ENCODE measurements around the gene STOML2. TPM values are rescaled to one million over a fixed set of nuclear protein-coding genes. Genes with fewer than 3 reads are reported as not detected.

The STOML2 gene
- total and polyA plus RNA-seq, 9 of the 15 experiments (the other 6 are each of a cell fraction or from before 2014, with no cell fraction given): 110 to 220 (median 174) TPM

DNA sequence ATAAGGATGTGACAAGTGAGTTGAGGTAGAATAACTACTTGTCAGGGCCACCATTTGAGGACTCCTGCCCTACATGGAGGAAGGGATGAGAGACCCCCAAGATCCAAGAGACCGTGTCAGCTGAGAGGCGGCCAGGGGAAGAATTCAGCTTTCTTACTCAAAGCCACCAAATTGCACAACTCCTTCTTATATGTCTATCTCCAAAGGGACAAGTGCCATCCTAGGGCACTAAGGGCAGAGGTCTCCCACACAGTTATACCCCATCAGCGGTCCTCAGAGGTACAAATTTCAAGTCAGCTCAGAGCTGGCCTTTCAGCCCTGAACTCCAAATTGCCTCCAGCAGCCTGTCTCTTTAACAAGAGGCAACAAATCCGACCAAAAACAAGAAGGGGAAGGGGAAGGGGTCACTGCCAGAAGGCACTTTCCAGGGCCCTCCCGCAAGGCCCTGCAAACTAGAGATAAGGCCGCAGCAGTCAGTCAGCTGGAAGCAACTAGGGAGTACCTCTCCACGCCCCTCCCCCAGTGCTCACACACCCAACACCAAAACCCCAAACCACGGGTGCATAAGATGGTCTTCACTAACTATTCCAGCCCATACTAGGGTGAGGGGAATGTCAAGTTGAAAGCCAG, 6.1 kb upstream of the STOML2 start (continued):
- TF ChIP-seq CEBPG (CRISPR knock-in tag; IDR thresholded peaks at IDR 0.05) (peak; percentile 68), CEBPG (tag; conservative IDR thresholded peaks at IDR 0.05 in 1 of 2, IDR thresholded peaks at IDR 0.05 in 1 of 2) (peak; percentile 52 to 54; a peak in 2 of 4 replicates), BHLHE40 (IDR thresholded peaks at IDR 0.05; ENCODE audit: low read length) (peak; percentile 57; the same call in 1 of the 2 replicates)
- TF ChIP-seq, protein P1, sequence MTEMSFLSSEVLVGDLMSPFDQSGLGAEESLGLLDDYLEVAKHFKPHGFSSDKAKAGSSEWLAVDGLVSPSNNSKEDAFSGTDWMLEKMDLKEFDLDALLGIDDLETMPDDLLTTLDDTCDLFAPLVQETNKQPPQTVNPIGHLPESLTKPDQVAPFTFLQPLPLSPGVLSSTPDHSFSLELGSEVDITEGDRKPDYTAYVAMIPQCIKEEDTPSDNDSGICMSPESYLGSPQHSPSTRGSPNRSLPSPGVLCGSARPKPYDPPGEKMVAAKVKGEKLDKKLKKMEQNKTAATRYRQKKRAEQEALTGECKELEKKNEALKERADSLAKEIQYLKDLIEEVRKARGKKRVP (CRISPR knock-in tag; IDR thresholded peaks at IDR 0.05): no peak

DNA sequence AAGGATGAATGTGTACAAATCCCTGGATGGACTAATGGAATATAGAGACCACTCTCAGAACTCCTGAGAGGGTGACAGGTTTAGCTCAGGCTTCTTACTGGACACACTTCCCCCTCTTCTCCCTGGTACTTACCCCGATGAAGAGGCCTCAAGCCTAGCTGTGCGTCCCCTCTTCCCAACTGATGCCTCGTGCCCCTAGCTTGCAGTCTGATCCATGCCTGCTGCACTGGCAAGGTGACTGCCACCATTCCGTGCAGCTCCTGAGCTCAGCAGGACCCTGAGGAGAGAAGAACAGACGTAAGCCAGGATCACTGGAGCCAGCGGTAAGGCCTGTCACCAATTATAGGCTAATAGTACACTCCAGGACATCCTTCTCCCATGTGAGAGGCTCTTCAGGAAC, 5.5 kb upstream of the STOML2 start:
- H3K9ac ChIP-seq (ENCODE audit: insufficient read depth in 1 of 2, low read depth in 2 of 2, low read length in 2 of 2): peak overlapping the region; percentile 39 to 82; a peak in 3 of 4 replicates
- no peak overlapping the region for H2AFZ ChIP-seq (ENCODE audit: low read depth, low read length)
- DNase-seq (ENCODE audit: extremely low read depth in 1 of 4, low spot score in 3 of 4) (no peak), FAIRE-seq (no peak), ATAC-seq (no peak)
- H3K79me2 ChIP-seq (ENCODE audit: control insufficient read depth, insufficient read depth, low read length): peaks cover 32% of the 10 kb centered on the region
- no peaks in the 10 kb centered on the region for H3K9me3 ChIP-seq (replicated peaks; ENCODE audit: control insufficient read depth, insufficient read depth, low read depth, low read length)
- intact Hi-C loops (cut with micrococcal nuclease): no loop called here
- POLR2A ChIA-PET: interaction anchor here (1.2 to 1.3 kb wide), 2 partner anchors 8 to 209 kb away, joined by 3 read pairs; no protein-coding TSS in a partner anchor
- H3K36me3 ChIP-seq (ENCODE audit: control insufficient read depth, insufficient read depth, low read length): peaks cover 28% of the 10 kb centered on the region; the same call in 2 of the 3 replicates
- H3K27me3 ChIP-seq (ENCODE audit: control insufficient read depth in 2 of 2, insufficient read depth in 2 of 2, low read length in 2 of 2): no peaks in the 10 kb centered on the region
- CTCF ChIA-PET (ENCODE audit: low intra/inter-chr PET ratio): no interaction called here
- peak overlapping the region; percentile 74 for H3K27ac ChIP-seq (ENCODE audit: extremely low read depth, low read depth, low read length)
- H3K9me1 ChIP-seq (ENCODE audit: control insufficient read depth, insufficient read depth, low read length): no peaks in the 10 kb centered on the region
- H4K20me1 ChIP-seq (replicated peaks; ENCODE audit: control insufficient read depth, insufficient read depth, low read length): no peaks in the 10 kb centered on the region
- BruUV-seq (replicated peaks): no TSS peak
- WGBS (ENCODE audit: insufficient coverage, low coverage, missing lambda C conversion rate): 68% methylated on average over 4 of the region's 6 CpGs
- H3K4me1 ChIP-seq (replicated peaks in 1 of 2; ENCODE audit: control insufficient read depth in 2 of 2, insufficient read depth in 2 of 2, low read length in 2 of 2): peaks cover 36 to 42% of the 10 kb centered on the region in 2 experiments
- H3K4me3 ChIP-seq: no peak overlapping the region
- in situ Hi-C loops (cut with MboI): no loop called here
- H3K4me2 ChIP-seq (ENCODE audit: insufficient read depth, low read length): peak overlapping the region; percentile 82
- no peak for TF ChIP-seq SAP30 (IDR thresholded peaks at IDR 0.05; ENCODE audit: borderline replicate concordance, insufficient read depth, low read depth, low read length, poor library complexity, severe bottlenecking)
- TF ChIP-seq SUPT5H (IDR thresholded peaks at IDR 0.05): no peak
- no peak for TF ChIP-seq TAF15 (IDR thresholded peaks at IDR 0.05; ENCODE audit: low read depth, low read length)
- no peak for TF ChIP-seq YBX1 (IDR thresholded peaks at IDR 0.05)
- no peak for TF ChIP-seq ZNF121 (CRISPR knock-in tag; conservative IDR thresholded peaks at IDR 0.05)
- TF ChIP-seq CREB1 (IDR thresholded peaks at IDR 0.05): no peak
- no peak for TF ChIP-seq CREB1 (CRISPR knock-in tag; IDR thresholded peaks at IDR 0.05)
- no peak for TF ChIP-seq PCBP1 (IDR thresholded peaks at IDR 0.05; ENCODE audit: low read depth, low read length, poor library complexity, severe bottlenecking)
- TF ChIP-seq, protein P2, sequence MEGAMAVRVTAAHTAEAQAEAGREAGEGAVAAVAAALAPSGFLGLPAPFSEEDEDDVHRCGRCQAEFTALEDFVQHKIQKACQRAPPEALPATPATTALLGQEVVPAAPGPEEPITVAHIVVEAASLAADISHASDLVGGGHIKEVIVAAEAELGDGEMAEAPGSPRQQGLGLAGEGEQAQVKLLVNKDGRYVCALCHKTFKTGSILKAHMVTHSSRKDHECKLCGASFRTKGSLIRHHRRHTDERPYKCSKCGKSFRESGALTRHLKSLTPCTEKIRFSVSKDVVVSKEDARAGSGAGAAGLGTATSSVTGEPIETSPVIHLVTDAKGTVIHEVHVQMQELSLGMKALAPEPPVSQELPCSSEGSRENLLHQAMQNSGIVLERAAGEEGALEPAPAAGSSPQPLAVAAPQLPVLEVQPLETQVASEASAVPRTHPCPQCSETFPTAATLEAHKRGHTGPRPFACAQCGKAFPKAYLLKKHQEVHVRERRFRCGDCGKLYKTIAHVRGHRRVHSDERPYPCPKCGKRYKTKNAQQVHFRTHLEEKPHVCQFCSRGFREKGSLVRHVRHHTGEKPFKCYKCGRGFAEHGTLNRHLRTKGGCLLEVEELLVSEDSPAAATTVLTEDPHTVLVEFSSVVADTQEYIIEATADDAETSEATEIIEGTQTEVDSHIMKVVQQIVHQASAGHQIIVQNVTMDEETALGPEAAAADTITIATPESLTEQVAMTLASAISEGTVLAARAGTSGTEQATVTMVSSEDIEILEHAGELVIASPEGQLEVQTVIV (CRISPR knock-in tag; IDR thresholded peaks at IDR 0.05; ENCODE audit: borderline replicate concordance): no peak
- no peak for TF ChIP-seq GATAD2B (IDR thresholded peaks at IDR 0.05; ENCODE audit: borderline replicate concordance)
- TF ChIP-seq KLF13 (tag; IDR thresholded peaks at IDR 0.05; ENCODE audit: borderline replicate concordance, low read depth): no peak
- TF ChIP-seq MTA2 (IDR thresholded peaks at IDR 0.05; ENCODE audit: low read depth): no peak
- no peak for TF ChIP-seq MED1 (CRISPR knock-in tag; IDR thresholded peaks at IDR 0.05; ENCODE audit: borderline replicate concordance)
- TF ChIP-seq SOX6 (IDR thresholded peaks at IDR 0.05): no peak
- no peak for TF ChIP-seq OTX1 (CRISPR knock-in tag; IDR thresholded peaks at IDR 0.05)
- TF ChIP-seq ZNF778 (CRISPR knock-in tag; IDR thresholded peaks at IDR 0.05): no peak
